K562 (cell line): ENCODE data around the gene SEZ6L. TPM values are rescaled to one million over a fixed set of nuclear protein-coding genes. Genes with fewer than 3 reads are reported as not detected.
A peak's percentile ranks its signal among the peaks of the same experiment; 100 is the strongest.

Experiments used
- CBFB ChIP-seq: sonication (generic); formaldehyde crosslinking; IDR thresholded peaks from 2 replicates; pipeline ENCODE4 v1.4.0; 2020; ENCODE audit warnings: mild to moderate bottlenecking, missing genetic modification reagents
- CHD4 ChIP-seq: fragments of 200-600 bp; sonication (generic); IDR thresholded peaks from 3 replicates; pipeline ENCODE4 v1.6.1; 2012; ENCODE audit warnings: low read depth, mild to moderate bottlenecking, mixed read lengths, low read length, inconsistent platforms; ENCODE audit not compliant: insufficient read depth, insufficient replicate concordance, poor library complexity, severe bottlenecking
- CREM ChIP-seq: IDR thresholded peaks from 2 replicates; pipeline ENCODE4 v1.6.1; 2014; ENCODE audit warnings: antibody characterized with exemption, low read depth
- CTCF ChIP-seq, 3 experiments: IDR thresholded peaks in 2 of 3; conservative IDR thresholded peaks in 1 of 3; 2 replicates each; pipeline ENCODE4 v1.5.1; 2011 to 2012; ENCODE audit warnings: low read length in 3 of 3, mild to moderate bottlenecking in 3 of 3, control low read depth in 2 of 3, improper control_type of control experiment in 1 of 3, inconsistent platforms in 1 of 3, low read depth in 1 of 3, mixed read lengths in 1 of 3, moderate library complexity in 1 of 3; ENCODE audit not compliant: insufficient read depth in 2 of 3
- DIDO1 ChIP-seq: fragments of 450-650 bp; IDR thresholded peaks from 2 replicates; pipeline ENCODE4 v1.6.1; 2016; ENCODE audit warnings: low read depth, missing biosample characterization, missing genetic modification characterization
- DPF2 ChIP-seq: fragments of 450-650 bp; IDR thresholded peaks from 2 replicates; pipeline ENCODE4 v1.6.1; 2016
- FOXM1 ChIP-seq, 2 experiments: fragments of 450-650 bp in 1 of 2; sonication (generic) in 1 of 2; formaldehyde crosslinking in 1 of 2; IDR thresholded peaks; 2 replicates each; pipeline versions ENCODE4 v1.6.1 to v1.9.0; 2017 to 2022; ENCODE audit warnings: low read depth in 2 of 2, mild to moderate bottlenecking in 2 of 2, missing genetic modification reagents in 1 of 2, moderate library complexity in 1 of 2
- GABPA ChIP-seq: fragments of 200-800 bp; sonication (Bioruptor generic); conservative IDR thresholded peaks from 2 replicates; pipeline ENCODE4 v1.6.1; 2016; ENCODE audit warnings: low read depth, missing genetic modification characterization, missing compliant biosample characterization
- HDAC2 ChIP-seq: fragments of 450-650 bp; IDR thresholded peaks from 2 replicates; pipeline ENCODE4 v1.6.1; 2016; ENCODE audit warnings: mild to moderate bottlenecking
- HNRNPUL1 ChIP-seq: fragments of 200-400 bp; formaldehyde crosslinking; IDR thresholded peaks from 2 replicates; pipeline ENCODE4 v1.6.1; 2017; ENCODE audit warnings: low read length
- MAFK ChIP-seq: IDR thresholded peaks from 2 replicates; pipeline ENCODE4 v1.6.1; 2011; ENCODE audit warnings: low read length, improper control_type of control experiment
- MTA3 ChIP-seq: fragments of 450-650 bp; formaldehyde crosslinking; IDR thresholded peaks from 2 replicates; pipeline ENCODE4 v1.6.1; 2017; ENCODE audit warnings: mild to moderate bottlenecking, borderline replicate concordance
- MXD1 ChIP-seq: fragments of 250-450 bp; sonication (Bioruptor Pico); IDR thresholded peaks from 2 replicates; pipeline ENCODE4 v1.8.0; 2021; ENCODE audit warnings: borderline replicate concordance, mild to moderate bottlenecking, moderate library complexity; ENCODE audit not compliant: poor library complexity, severe bottlenecking
- MYNN ChIP-seq, 2 experiments: sonication (generic); formaldehyde crosslinking in 1 of 2; IDR thresholded peaks; 2 replicates each; pipeline versions ENCODE4 v1.5.0 to v1.6.1; 2016 to 2020; ENCODE audit warnings: antibody characterized with exemption in 1 of 2, missing genetic modification reagents in 1 of 2
- PHF8 ChIP-seq: fragments of 200-600 bp; sonication (generic); IDR thresholded peaks from 2 replicates; pipeline ENCODE4 v1.6.1; 2012; ENCODE audit warnings: mixed run types, mild to moderate bottlenecking, inconsistent platforms, low read length, moderate library complexity, borderline replicate concordance
- PHTF2 ChIP-seq: fragments of 250-450 bp; sonication (Bioruptor Pico); IDR thresholded peaks from 2 replicates; pipeline ENCODE4 v1.5.0; 2021; ENCODE audit warnings: mild to moderate bottlenecking
- PKNOX1 ChIP-seq: fragments of 450-650 bp; IDR thresholded peaks from 2 replicates; pipeline ENCODE4 v1.6.1; 2016
- RBM14 ChIP-seq: fragments of 200-400 bp; formaldehyde crosslinking; IDR thresholded peaks from 2 replicates; pipeline ENCODE4 v1.6.1; 2018; ENCODE audit warnings: low read depth, mild to moderate bottlenecking, low read length, moderate library complexity, borderline replicate concordance; ENCODE audit not compliant: insufficient read depth
- RHOXF2B ChIP-seq: fragments of 250-450 bp; sonication (Bioruptor Pico); conservative IDR thresholded peaks from 2 replicates; pipeline ENCODE4 v1.5.1; 2021
- SNIP1 ChIP-seq: fragments of 450-650 bp; IDR thresholded peaks from 2 replicates; pipeline ENCODE4 v1.7.1; 2017; ENCODE audit warnings: low read depth, mild to moderate bottlenecking
- SOX6 ChIP-seq: fragments of 450-650 bp; IDR thresholded peaks from 2 replicates; pipeline ENCODE4 v1.6.1; 2014; ENCODE audit warnings: mild to moderate bottlenecking
- TFAM ChIP-seq: fragments of 250-450 bp; sonication (Bioruptor Pico); conservative IDR thresholded peaks from 2 replicates; pipeline ENCODE4 v1.5.0; 2021; ENCODE audit warnings: mild to moderate bottlenecking, moderate library complexity
- TSC22D4 ChIP-seq: fragments of 450-650 bp; IDR thresholded peaks from 2 replicates; pipeline ENCODE4 v1.6.1; 2016; ENCODE audit warnings: missing genetic modification characterization, missing biosample characterization, control low read depth
- XRCC5 ChIP-seq: fragments of 200-400 bp; formaldehyde crosslinking; IDR thresholded peaks from 2 replicates; pipeline ENCODE4 v1.6.1; 2017; ENCODE audit warnings: low read depth, mild to moderate bottlenecking, low read length
- ZKSCAN1 ChIP-seq: fragments of 150-350 bp; IDR thresholded peaks from 2 replicates; pipeline ENCODE4 v1.6.1; 2016; ENCODE audit warnings: low read depth, low read length
- ZKSCAN8 ChIP-seq: fragments of 200-800 bp; sonication (Bioruptor generic); IDR thresholded peaks from 2 replicates; pipeline ENCODE4 v1.6.1; 2016; ENCODE audit warnings: missing genetic modification characterization, missing compliant biosample characterization
- ZNF175 ChIP-seq: fragments of 200-800 bp; sonication (Bioruptor generic); IDR thresholded peaks from 2 replicates; pipeline ENCODE4 v1.6.1; 2016; ENCODE audit warnings: low read depth, mild to moderate bottlenecking, missing genetic modification characterization, missing compliant biosample characterization
- polyA plus RNA-seq, 8 experiments: library from polyadenylated mRNA; depleted of rRNA in 4 of 8; stranded (reverse) in 5 of 8; unstranded in 3 of 8; fragments of >200 nt; fragmentation: Nextera tagmentation in 2 of 8; fragmentation: Illumina TruSeq in 1 of 8; extraction: Ambion mirVana in 2 of 8; extraction: Trizol in 1 of 8; gene quantifications; 2 replicates each; pipeline versions ENCODE4 v1.2.1 to v1.2.3, GENCODE V29; 2011 to 2014; ENCODE audit warnings: inconsistent platforms in 1 of 8, missing spikeins in 1 of 8
- total RNA-seq, 7 experiments: library from RNA; depleted of rRNA in 6 of 7; stranded (reverse); fragments of >200 nt in 6 of 7; fragmentation: Illumina TruSeq in 2 of 7; extraction: Trizol in 2 of 7; gene quantifications; 2 replicates each; pipeline versions ENCODE4 v1.2.1 to v1.2.3, GENCODE V29; 2011 to 2021; ENCODE audit warnings: low replicate concordance in 1 of 7

Gene SEZ6L
- total and polyA plus RNA-seq, 9 of the 15 experiments (the other 6 are each of a cell fraction or from before 2014, with no cell fraction given), result not detected

- TF ChIP-seq SNIP1 (no peak), RBM14 (no peak), SOX6 (peak; percentile 92), XRCC5 (no peak), HDAC2 (peak; percentile 86), MXD1 (CRISPR knock-in tag) (no peak), TFAM (no peak), FOXM1 (IDR thresholded peaks at IDR 0.05; ENCODE audit: low read depth) (peak; percentile 67; the same call in 1 of the 2 replicates), FOXM1 (CRISPR knock-in tag; IDR thresholded peaks at IDR 0.05; ENCODE audit: low read depth) (no peak), GABPA (tag) (no peak), TSC22D4 (tag) (no peak), DIDO1 (no peak), CTCF (IDR thresholded peaks at IDR 0.05 in 2 of 3, conservative IDR thresholded peaks at IDR 0.05 in 1 of 3; ENCODE audit: insufficient read depth in 2 of 3, low read depth in 1 of 3, low read length in 3 of 3) (no peak), CBFB (no peak), CREM (peak; percentile 56; the same call in 1 of the 2 replicates), HNRNPUL1 (no peak), PHTF2 (CRISPR knock-in tag) (no peak), RHOXF2B (CRISPR knock-in tag) (no peak), PKNOX1 (peak; percentile 83), MAFK (peak; percentile 48; the same call in 1 of the 2 replicates), PHF8 (no peak), MTA3 (0 out of 2 replicates have a peak, but pooled peaks have one; percentile 65), ZKSCAN1 (no peak), DPF2 (peak; percentile 98), CHD4 (no peak), ZNF175 (CRISPR knock-in tag) (no peak), MYNN (IDR thresholded peaks at IDR 0.05) (peak; percentile 47; the same call in 1 of the 2 replicates), MYNN (CRISPR knock-in tag; IDR thresholded peaks at IDR 0.05) (no peak), ZKSCAN8 (CRISPR knock-in tag) (no peak)
These were observed 235.7 kb downstream of the SEZ6L start (continued) for GRCh38 chr22:26404851-26405421.
